Tibial artery (tissue), 4 donors: ENCODE data around the gene AVL9.

Source experiments
- DNase-seq, 2 donors: peaks; one replicate each; pipeline ENCODE4 v3.0.0-alpha.2; 2019
- H3K27ac ChIP-seq, 2 donors: fragments of 200-600 bp; sonication (generic) in 1 of 2; 1 replicate in 1 of 2; 2 replicates in 1 of 2; pipeline ENCODE4 v1.5.1; 2018 to 2019; ENCODE audit warnings: mild to moderate bottlenecking in 1 of 2
- H3K27me3 ChIP-seq, 2 donors: fragments of 200-600 bp; sonication (generic) in 1 of 2; one replicate each; pipeline versions ENCODE4 v1.5.1 to v1.6.0; 2016 to 2019
- H3K36me3 ChIP-seq, 3 donors: fragments of 200-600 bp; sonication (generic) in 2 of 3; one replicate each; pipeline ENCODE4 v1.5.1; 2016 to 2019; ENCODE audit warnings: mild to moderate bottlenecking in 2 of 3
- H3K4me1 ChIP-seq, 4 donors: fragments of 200-600 bp; sonication (generic) in 2 of 4; 1 replicate in 3 of 4; 2 replicates in 1 of 4; pipeline ENCODE4 v1.5.1; 2016 to 2019
- H3K4me3 ChIP-seq, 2 donors: fragments of 200-600 bp; sonication (generic) in 1 of 2; 1 replicate in 1 of 2; 2 replicates in 1 of 2; pipeline ENCODE4 v1.5.1; 2018 to 2019; ENCODE audit warnings: mild to moderate bottlenecking in 2 of 2
- H3K9me3 ChIP-seq, 3 donors: fragments of 200-600 bp; sonication (generic) in 1 of 3; one replicate each; pipeline ENCODE4 v1.5.1; 2016 to 2019
- intact Hi-C: fragments of 100-400 bp; cut with DNase I; formaldehyde crosslinking; loops from one replicate; pipeline ENCODE4 v1.15.0; 2023; ENCODE audit warnings: low total_unique reads
- TF ChIP-seq, protein P1 (sequence below), 2 experiments: fragments of 200-600 bp in 1 of 2; fragments of 450-650 bp in 1 of 2; IDR thresholded peaks; one replicate each; pipeline ENCODE4 v1.5.1; 2017 to 2019; ENCODE audit warnings: antibody characterized with exemption in 2 of 2, mild to moderate bottlenecking in 1 of 2, moderate library complexity in 1 of 2

Gene AVL9

GRCh38 chr7:32536585-32536984 is 41.3 kb downstream of the AVL9 start:
- Histone ChIP-seq H3K27me3 (no peaks in the 10 kb centered on the region), H3K36me3 (no peaks in the 10 kb centered on the region), H3K9me3 (no peaks in the 10 kb centered on the region), H3K4me1 (peaks cover 0 to 39% (median 19%) of the 10 kb centered on the region in 4 donors), H3K4me3 (no peak overlapping the region), H3K27ac (no peak overlapping the region)
- TF ChIP-seq, protein P1, sequence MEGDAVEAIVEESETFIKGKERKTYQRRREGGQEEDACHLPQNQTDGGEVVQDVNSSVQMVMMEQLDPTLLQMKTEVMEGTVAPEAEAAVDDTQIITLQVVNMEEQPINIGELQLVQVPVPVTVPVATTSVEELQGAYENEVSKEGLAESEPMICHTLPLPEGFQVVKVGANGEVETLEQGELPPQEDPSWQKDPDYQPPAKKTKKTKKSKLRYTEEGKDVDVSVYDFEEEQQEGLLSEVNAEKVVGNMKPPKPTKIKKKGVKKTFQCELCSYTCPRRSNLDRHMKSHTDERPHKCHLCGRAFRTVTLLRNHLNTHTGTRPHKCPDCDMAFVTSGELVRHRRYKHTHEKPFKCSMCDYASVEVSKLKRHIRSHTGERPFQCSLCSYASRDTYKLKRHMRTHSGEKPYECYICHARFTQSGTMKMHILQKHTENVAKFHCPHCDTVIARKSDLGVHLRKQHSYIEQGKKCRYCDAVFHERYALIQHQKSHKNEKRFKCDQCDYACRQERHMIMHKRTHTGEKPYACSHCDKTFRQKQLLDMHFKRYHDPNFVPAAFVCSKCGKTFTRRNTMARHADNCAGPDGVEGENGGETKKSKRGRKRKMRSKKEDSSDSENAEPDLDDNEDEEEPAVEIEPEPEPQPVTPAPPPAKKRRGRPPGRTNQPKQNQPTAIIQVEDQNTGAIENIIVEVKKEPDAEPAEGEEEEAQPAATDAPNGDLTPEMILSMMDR (IDR thresholded peaks at IDR 0.05) = no peak
- no peak for DNase-seq
- intact Hi-C loops = no loop called here

GRCh38 chr7:32537760-32538159 is 42.5 kb downstream of the AVL9 start:
- no peak for DNase-seq
- H3K9me3 ChIP-seq = no peaks in the 10 kb centered on the region
- no peak overlapping the region for H3K27ac ChIP-seq
- TF ChIP-seq, protein P1 (IDR thresholded peaks at IDR 0.05) = no peak
- H3K4me3 ChIP-seq = no peak overlapping the region
- intact Hi-C loops = loop anchor here (1.0 kb wide), 1 partner anchor 40 kb away; no protein-coding TSS in a partner anchor
- no peaks in the 10 kb centered on the region for H3K36me3 ChIP-seq
- no peaks in the 10 kb centered on the region for H3K27me3 ChIP-seq
- peaks cover 0 to 38% (median 19%) of the 10 kb centered on the region in 4 donors for H3K4me1 ChIP-seq

DNA sequence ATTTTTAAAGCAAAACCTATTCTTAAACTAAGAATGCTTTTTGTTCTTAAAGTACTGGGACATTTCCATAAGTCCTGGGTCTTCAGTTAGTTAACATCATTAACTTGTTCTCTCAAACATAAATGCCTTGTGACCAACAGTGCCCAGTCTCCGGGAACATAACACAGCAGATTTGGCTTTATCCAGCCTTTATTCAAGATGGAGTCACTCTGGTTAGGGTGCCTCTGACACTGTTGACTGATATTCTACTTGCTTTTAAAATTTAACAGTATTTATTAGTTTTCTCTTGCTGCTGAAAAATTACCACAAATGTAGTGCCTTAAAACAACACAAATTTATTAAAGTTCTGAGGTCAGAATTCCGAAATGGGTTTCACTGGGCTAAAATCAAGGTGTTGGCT is 44.1 kb downstream of the AVL9 start:
- H3K9me3 ChIP-seq = no peaks in the 10 kb centered on the region
- DNase-seq = no peak
- no peak overlapping the region for H3K4me3 ChIP-seq
- H3K36me3 ChIP-seq = peaks cover 0 to 10% (median 8%) of the 10 kb centered on the region in 3 donors
- H3K27me3 ChIP-seq = no peaks in the 10 kb centered on the region
- no peak overlapping the region for H3K27ac ChIP-seq
- intact Hi-C loops = no loop called here
- peaks cover 0 to 27% (median 19%) of the 10 kb centered on the region in 4 donors for H3K4me1 ChIP-seq
- TF ChIP-seq, protein P1 (IDR thresholded peaks at IDR 0.05) = no peak

DNA sequence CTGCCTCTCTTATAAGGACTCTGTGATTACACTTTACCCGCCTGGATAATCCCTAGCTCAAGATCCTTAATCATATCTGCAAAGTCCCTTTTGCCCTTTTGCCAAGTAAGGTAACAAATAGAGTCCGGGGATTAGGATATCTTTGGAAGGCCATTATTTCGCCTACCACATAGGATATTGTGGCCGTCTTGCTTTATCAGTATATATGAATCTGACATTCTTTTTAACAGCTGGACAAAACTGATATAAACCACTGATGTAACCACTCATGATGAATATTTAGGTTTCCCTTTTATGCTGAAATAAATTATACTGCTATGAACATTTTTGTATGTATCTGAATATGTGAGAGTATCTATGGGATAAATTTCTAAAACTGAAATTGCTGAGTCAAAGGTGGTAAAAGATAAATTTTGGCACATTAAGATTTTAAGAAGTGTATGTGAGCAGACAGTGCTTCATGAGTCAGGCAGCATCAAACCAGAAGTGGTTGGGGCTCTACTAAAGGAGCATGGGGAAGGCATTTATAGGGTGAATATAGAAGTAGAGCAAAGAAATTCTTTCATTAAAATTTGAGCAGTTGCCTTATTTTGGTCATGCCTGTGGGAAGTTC is 44.7 kb downstream of the AVL9 start:
- Histone ChIP-seq H3K9me3 (no peaks in the 10 kb centered on the region), H3K36me3 (peaks cover 0 to 10% (median 8%) of the 10 kb centered on the region in 3 donors), H3K27ac (no peak overlapping the region), H3K27me3 (no peaks in the 10 kb centered on the region), H3K4me3 (no peak overlapping the region), H3K4me1 (peaks cover 0 to 27% (median 19%) of the 10 kb centered on the region in 4 donors)
- intact Hi-C loops = no loop called here
- no peak for DNase-seq
- TF ChIP-seq, protein P1 (IDR thresholded peaks at IDR 0.05) = no peak

DNA sequence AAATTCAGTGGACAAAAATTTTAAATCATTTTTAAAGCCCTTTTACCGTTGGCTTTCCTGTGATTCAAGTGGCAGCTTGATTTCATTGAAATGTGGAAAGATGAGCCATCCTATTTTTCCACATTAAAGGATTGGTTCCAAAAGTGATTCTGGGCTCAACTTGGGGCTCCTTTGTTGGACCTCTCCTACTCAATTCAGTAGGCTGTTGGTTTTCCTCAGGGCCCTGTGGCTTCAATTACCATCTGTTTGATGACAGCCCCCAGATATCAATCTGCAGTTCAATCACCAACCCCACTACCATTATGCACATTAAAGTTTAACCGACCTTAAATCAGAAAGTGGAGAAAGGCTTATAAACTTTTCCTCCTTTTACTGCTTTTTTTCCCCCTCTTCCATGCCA is 47.3 kb downstream of the AVL9 start:
- no peak for DNase-seq
- peaks cover 0 to 12% (median 7%) of the 10 kb centered on the region in 4 donors for H3K4me1 ChIP-seq
- H3K4me3 ChIP-seq = no peak overlapping the region
- H3K36me3 ChIP-seq = peaks cover 0 to 27% (median 11%) of the 10 kb centered on the region in 3 donors
- H3K27ac ChIP-seq = no peak overlapping the region
- TF ChIP-seq, protein P1 (IDR thresholded peaks at IDR 0.05) = no peak
- no peaks in the 10 kb centered on the region for H3K9me3 ChIP-seq
- intact Hi-C loops = no loop called here
- H3K27me3 ChIP-seq = no peaks in the 10 kb centered on the region
